ENCODE data around the gene IL1RN.

DNA sequence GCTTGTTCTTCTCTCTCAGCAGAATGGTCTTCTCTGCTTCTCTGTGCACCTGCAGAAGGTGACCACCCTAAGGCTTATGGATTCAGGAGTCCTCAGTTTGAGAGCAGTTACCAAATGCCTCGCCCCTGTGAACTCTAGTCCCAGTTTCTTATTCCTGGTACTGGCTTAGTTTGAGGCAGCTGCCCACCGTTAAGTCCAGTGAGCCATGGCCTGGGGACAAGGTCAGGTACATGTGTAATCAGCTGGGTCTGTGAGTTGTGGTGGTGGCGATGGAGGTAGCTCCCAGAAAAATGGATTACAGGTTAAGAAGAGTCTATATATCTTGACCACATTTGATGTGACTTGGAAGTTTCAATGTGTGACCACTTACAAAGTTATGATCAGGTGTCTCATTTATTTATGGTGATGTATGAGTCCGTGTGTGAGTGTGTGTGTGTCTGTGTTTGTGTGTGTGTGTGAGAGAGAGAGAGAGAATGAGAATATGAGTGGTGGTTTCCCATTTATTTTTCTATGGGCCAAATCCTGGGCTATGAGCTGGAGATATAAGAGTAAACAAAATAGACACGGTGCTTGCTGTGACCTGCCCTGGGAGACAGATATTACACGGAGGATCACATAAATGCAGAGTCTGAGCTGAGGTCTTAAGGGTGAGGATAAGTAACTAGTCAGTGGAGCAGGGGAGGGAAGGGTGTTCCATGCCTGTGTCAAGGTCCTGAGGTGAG, 13.0 kb upstream of the IL1RN start:
- TF ChIP-seq HDAC6 (IDR thresholded peaks at IDR 0.05; ENCODE audit: unreplicated experiment) (no peak), CEBPB (IDR thresholded peaks at IDR 0.05; ENCODE audit: borderline replicate concordance in 1 of 2, low read depth in 2 of 2, low read length in 2 of 2) (no peak), ATF3 (IDR thresholded peaks at IDR 0.05; ENCODE audit: borderline replicate concordance, extremely low read depth, low read depth, low read length) (no peak), CHD2 (IDR thresholded peaks at IDR 0.05; ENCODE audit: borderline replicate concordance, low read depth, low read length) (no peak), PAX5 (IDR thresholded peaks at IDR 0.05; ENCODE audit: borderline replicate concordance, low read depth, low read length) (no peak), NBN (IDR thresholded peaks at IDR 0.05) (no peak), NRF1 (conservative IDR thresholded peaks at IDR 0.05; ENCODE audit: low read depth, low read length) (no peak)
- TF ChIP-seq, protein P1, sequence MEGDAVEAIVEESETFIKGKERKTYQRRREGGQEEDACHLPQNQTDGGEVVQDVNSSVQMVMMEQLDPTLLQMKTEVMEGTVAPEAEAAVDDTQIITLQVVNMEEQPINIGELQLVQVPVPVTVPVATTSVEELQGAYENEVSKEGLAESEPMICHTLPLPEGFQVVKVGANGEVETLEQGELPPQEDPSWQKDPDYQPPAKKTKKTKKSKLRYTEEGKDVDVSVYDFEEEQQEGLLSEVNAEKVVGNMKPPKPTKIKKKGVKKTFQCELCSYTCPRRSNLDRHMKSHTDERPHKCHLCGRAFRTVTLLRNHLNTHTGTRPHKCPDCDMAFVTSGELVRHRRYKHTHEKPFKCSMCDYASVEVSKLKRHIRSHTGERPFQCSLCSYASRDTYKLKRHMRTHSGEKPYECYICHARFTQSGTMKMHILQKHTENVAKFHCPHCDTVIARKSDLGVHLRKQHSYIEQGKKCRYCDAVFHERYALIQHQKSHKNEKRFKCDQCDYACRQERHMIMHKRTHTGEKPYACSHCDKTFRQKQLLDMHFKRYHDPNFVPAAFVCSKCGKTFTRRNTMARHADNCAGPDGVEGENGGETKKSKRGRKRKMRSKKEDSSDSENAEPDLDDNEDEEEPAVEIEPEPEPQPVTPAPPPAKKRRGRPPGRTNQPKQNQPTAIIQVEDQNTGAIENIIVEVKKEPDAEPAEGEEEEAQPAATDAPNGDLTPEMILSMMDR (IDR thresholded peaks at IDR 0.05 in 2 of 3, conservative IDR thresholded peaks at IDR 0.05 in 1 of 3; ENCODE audit: control insufficient read depth in 2 of 3, extremely low read depth in 1 of 3, insufficient read depth in 1 of 3, low read depth in 3 of 3, low read length in 3 of 3): no peak

Data from GM12878 (cell line).